HL-60 (cell line): Measurements from ENCODE around the gene TIMP1.
"Not testable (repeated sequence)": the region's sequence is repeated elsewhere in the genome, so short reads cannot be mapped to it uniquely, and the experiment has no call there.

Source experiments
- DNase-seq, 2 experiments: peaks; one replicate each; pipeline ENCODE4 v3.0.0-alpha.2; 2010 to 2020; ENCODE audit warnings: low read depth in 1 of 2, low spot score in 1 of 2
- H3K27ac ChIP-seq: fragments of 250-450 bp; sonication (Bioruptor Pico); replicated peaks from 2 replicates; pipeline ENCODE4 v1.5.1; 2020; ENCODE audit warnings: mild to moderate bottlenecking, moderate library complexity
- H3K27me3 ChIP-seq: fragments of 250-450 bp; sonication (Bioruptor Pico); 2 replicates; pipeline ENCODE4 v1.5.1; 2021; ENCODE audit warnings: mild to moderate bottlenecking, moderate library complexity; ENCODE audit not compliant: insufficient read depth, poor library complexity, severe bottlenecking
- H3K4me3 ChIP-seq: replicated peaks from 2 replicates; pipeline ENCODE4 v1.5.1; 2011; ENCODE audit warnings: mild to moderate bottlenecking, control low read depth, low read length; ENCODE audit not compliant: insufficient read depth
- CTCF ChIP-seq: IDR thresholded peaks from one replicate; pipeline ENCODE4 v1.5.1; 2011; ENCODE audit warnings: low read length, control low read depth, inconsistent platforms; ENCODE audit not compliant: insufficient read depth
- GABPA ChIP-seq: IDR thresholded peaks from 2 replicates; pipeline ENCODE4 v1.6.1; 2012; ENCODE audit warnings: low read depth
- POLR2AphosphoS5 ChIP-seq: IDR thresholded peaks from 2 replicates; pipeline ENCODE4 v1.6.1; 2012; ENCODE audit warnings: low read depth
- REST ChIP-seq: IDR thresholded peaks from 2 replicates; pipeline ENCODE4 v1.6.1; 2012; ENCODE audit warnings: low read depth; ENCODE audit not compliant: insufficient replicate concordance
- SPI1 ChIP-seq: IDR thresholded peaks from 2 replicates; pipeline ENCODE4 v1.6.1; 2012; ENCODE audit warnings: low read depth, mild to moderate bottlenecking, borderline replicate concordance

Gene TIMP1

GRCh38 chrX:47596256-47596655 is 14.0 kb downstream of the TIMP1 start:
- no peak for DNase-seq
- Histone ChIP-seq H3K27ac (no peak overlapping the region), H3K4me3 (no peak overlapping the region), H3K27me3 (no peaks in the 10 kb centered on the region)
- TF ChIP-seq SPI1 (no peak), REST (no peak), POLR2AphosphoS5 (no peak)

GRCh38 chrX:47597222-47597621 is 15.0 kb downstream of the TIMP1 start:
- no peak overlapping the region for H3K4me3 ChIP-seq
- no peak for DNase-seq
- no peaks in the 10 kb centered on the region for H3K27me3 ChIP-seq
- no peak overlapping the region for H3K27ac ChIP-seq
- TF ChIP-seq CTCF (no peak), REST (no peak), GABPA (no peak), SPI1 (no peak), POLR2AphosphoS5 (no peak)

- not testable (repeated sequence) for DNase-seq, H3K27me3 ChIP-seq, H3K4me3 ChIP-seq, H3K27ac ChIP-seq
These were observed 20.9 kb downstream of the TIMP1 start for GRCh38 chrX:47603125-47603524.

GRCh38 chrX:47605024-47605423 is 22.8 kb downstream of the TIMP1 start:
- Histone ChIP-seq H3K27me3 (no peaks in the 10 kb centered on the region), H3K4me3 (no peak overlapping the region), H3K27ac (no peak overlapping the region)
- TF ChIP-seq POLR2AphosphoS5 = no peak
- TF ChIP-seq SPI1 = peak; percentile 85
- DNase-seq = peak in 1 of 2 experiments; percentile 45

GRCh38 chrX:47607091-47607490 is 24.9 kb downstream of the TIMP1 start:
- DNase-seq = no peak
- no peak overlapping the region for H3K27ac ChIP-seq
- H3K27me3 ChIP-seq = no peaks in the 10 kb centered on the region
- H3K4me3 ChIP-seq = no peak overlapping the region
- TF ChIP-seq GABPA = no peak
- no peak for TF ChIP-seq REST
- no peak for TF ChIP-seq CTCF
- TF ChIP-seq SPI1 = no peak
- TF ChIP-seq POLR2AphosphoS5 = no peak
